Left renal pelvis (tissue), 4 donors: Measurements from ENCODE around the gene FBXO38. TPM values are rescaled to one million over a fixed set of nuclear protein-coding genes. Genes with fewer than 3 reads are reported as not detected.
A peak's percentile ranks its signal among the peaks of the same experiment; 100 is the strongest.

ENCODE experiments used
- DNase-seq, 4 donors: peaks; one replicate each; pipeline ENCODE4 v3.0.0-alpha.2; 2013; ENCODE audit warnings: low read depth in 4 of 4, low spot score in 3 of 4
- polyA plus RNA-seq, 4 donors: library from polyadenylated mRNA; unstranded; fragments of 120-200 nt; gene quantifications; one replicate each; pipeline ENCODE4 v1.2.1, GENCODE V29; 2013; ENCODE audit not compliant: insufficient read length in 4 of 4

Gene FBXO38
- polyA plus RNA-seq, 4 donors: 36.5 to 51.8 (median 46.8) TPM

DNA sequence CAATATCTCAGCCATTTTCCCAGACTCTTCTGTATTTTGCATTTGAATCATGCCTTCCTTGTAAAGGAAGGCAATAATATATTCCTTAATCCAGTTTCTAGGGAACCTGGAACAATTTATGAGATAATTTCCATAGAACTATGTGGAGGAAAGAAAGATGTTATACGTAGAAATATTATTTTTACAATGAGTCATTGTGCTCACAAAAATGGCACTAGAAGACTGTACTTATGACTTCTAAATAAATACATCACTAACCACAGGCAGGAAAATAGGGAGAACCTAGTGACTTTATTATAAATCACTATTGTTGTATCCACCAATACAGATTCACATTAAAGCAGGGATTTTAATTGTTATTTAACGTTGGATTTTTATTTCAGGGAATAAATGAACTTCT is 87.6 kb downstream of the FBXO38 start:
- no peak for DNase-seq

DNA sequence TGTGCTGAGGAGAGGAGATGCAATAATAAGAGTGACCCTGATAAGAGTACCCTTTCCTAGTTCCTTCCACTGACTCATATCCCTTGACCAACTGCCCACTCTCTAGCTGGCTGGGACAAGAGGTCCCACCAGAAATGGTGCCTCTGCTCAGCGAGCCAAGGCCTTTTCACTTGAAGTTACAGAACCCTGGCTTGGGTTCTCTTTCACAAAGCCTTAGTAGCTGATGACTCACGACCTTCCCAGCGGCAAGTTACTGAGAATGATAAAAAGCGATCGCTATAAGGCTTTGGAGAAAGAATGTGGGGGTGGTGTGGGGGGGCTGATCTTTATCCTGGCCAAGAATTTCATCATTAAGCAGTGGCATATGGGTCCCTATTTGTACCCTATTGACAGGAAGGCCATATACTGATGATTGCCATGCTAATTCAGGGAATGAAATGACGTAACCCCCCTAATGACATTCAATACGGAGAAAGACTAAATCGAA is 90.3 kb downstream of the FBXO38 start:
- no peak for DNase-seq

DNA sequence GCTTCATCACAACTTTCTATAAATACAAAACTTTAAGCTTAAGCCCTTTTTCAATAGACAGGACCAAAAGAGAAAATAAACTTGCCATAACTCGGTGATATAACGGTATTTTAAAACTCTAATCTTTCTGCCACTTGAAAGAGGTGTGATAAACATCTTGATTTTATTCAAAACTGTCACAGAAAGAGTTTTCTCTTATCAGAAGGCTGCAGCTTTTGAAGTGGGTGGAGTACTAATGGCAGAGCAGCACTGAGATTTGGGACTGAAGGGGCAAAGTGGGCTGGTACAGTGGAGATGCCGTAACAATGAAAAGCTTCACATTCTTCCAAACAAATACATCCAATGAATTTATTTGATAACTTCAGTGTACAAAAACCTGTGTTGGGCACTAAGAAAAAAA is 92.5 kb downstream of the FBXO38 start:
- no peak for DNase-seq

DNA sequence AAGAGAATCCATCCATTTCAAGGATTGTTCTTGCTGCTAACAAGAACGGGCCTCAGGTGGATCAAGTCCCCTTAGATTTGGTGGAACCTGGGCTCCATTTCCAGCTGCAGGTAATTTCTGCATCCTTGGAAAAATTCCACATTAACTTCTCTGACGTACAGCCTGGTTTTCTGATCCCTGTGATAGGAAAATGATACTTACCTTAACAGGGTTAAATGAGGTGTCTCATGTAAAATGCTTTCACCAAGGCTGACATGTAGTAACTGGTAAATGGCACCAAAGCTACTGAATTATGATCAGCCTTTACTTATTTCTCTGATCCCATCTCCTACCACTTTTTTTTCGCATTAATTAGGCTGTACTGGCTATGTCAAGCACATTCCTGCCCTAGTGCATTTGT is 93.7 kb downstream of the FBXO38 start:
- no peak for DNase-seq

DNA sequence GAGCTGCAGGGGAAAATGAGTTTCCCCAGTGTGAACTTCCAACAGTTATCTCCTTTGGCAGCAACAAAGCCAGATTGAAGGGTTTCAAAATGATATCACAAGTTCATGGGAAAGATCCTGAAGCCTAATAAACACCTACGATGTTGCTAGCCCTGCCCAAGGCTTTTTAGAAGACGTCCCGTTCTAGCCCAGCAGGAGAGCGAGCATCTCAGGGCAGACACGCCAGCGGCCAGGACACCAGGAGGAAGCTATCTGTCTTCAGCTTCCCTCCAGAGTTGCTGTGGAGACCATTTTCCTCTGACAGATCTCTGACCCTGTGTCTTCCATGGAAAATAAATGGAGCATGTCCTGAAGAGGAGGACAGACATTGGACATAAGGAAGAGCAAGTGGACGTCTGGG is 98.4 kb downstream of the FBXO38 start:
- no peak for DNase-seq

DNA sequence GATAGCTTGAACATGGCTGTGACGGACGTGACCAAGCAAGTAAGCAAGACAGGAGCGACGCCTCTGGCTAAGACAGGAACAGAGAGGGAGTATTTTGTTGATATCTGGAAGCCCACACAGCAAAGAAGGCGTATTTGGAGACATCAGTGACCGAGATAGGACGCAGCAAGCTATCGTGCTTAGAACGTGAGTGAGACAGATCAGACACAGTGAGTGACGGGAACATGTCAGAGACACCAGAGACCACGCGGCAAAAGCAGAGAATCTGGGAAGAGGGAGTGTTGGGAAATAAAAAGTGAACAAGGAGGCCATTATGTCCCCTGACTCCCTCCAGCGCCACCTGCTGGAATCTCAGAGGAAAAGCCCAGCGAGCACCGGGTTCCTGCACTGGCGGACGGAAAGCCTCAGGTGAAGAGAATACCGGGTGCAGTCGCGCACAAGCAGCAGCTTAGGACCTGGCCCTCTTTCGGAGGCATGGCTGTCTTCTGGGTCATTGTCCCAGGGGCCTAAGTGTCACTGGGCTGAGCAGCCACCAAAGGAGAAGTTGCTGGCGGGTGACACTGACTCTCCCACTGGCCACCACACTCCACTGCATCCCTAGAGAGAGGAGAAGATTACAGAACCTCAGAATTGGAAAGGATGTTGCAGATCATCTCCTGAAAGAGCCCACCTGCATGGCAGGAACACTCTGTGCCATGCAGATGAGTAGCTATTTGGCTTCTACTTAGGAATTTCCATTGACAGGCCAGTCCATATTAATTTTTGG is 99.1 kb downstream of the FBXO38 start:
- DNase-seq: peak in 1 of 4 donors; percentile 4

DNA sequence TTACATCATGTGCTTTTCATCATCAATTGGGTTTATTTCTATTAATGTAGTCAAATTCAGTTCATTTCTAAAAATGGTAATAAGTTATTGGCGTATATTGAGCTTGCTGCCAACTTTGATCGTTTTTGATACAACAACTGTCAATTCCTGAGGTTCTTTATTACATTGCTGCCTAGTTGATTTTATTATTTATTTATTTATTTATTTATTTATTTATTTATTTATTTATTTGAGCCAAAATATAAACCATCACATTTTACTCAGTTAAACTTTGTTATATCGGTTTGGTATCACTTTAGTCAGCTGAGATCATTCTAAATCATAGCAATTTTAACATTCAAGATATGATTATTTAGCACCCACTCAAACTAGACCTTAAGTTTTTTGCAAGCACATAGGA is 100.0 kb downstream of the FBXO38 start:
- DNase-seq: no peak

DNA sequence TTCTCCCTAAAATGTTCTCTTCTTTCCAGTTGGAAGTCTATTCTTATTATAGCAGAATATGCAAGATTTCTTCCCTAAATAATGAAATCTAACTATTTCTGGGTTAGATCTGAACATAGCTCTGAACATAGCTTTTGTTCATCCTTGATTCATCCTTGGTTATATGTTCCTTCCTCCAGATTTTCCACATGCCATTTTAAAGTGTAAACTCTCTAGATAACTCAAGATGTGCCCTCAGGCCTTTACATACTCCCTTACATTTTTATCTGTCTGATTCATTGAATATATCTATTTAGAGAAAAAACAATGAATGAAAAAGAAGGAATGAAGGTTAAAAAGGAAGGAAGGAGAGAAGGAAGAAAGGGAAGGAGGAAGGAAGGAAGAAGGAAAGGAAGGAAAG is 100.9 kb downstream of the FBXO38 start:
- DNase-seq: no peak

DNA sequence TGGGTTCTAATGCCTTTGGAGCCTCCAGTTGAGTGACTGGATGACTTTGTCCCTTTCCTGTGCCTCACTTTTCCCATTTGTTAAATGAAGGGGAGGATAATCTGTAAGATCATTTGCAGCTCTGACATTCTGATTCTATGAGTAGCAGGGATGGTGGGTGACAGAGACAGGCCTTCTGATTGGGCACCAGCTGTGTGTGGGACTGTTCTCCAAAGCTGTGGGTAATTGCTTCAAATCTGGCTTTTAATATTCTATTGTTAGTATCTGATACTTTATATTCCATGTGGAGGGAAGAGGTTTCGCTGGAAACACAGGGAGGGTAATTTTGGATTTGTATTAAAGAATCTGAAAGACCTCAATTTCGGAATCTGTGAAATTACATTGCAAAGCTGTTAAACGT is 102.7 kb downstream of the FBXO38 start:
- DNase-seq: no peak

DNA sequence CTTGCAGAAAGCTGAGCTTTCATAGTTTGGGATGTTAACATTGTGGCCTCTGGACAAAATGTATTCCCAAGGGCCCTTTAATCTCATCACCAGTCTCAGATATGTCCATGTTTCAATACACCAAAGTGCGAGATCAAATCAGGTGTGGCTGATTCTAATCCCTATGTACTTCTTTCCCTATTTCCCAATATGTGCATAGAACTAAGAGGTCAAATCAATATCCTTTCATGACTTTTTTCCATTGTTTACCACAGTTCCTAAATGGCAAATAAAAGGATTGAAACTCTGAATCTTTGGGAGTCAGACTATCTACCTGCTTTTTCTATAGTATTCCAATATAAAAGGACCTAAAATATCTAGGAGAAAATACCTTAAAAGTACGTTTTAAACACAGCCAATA is 105.0 kb downstream of the FBXO38 start:
- no peak for DNase-seq

DNA sequence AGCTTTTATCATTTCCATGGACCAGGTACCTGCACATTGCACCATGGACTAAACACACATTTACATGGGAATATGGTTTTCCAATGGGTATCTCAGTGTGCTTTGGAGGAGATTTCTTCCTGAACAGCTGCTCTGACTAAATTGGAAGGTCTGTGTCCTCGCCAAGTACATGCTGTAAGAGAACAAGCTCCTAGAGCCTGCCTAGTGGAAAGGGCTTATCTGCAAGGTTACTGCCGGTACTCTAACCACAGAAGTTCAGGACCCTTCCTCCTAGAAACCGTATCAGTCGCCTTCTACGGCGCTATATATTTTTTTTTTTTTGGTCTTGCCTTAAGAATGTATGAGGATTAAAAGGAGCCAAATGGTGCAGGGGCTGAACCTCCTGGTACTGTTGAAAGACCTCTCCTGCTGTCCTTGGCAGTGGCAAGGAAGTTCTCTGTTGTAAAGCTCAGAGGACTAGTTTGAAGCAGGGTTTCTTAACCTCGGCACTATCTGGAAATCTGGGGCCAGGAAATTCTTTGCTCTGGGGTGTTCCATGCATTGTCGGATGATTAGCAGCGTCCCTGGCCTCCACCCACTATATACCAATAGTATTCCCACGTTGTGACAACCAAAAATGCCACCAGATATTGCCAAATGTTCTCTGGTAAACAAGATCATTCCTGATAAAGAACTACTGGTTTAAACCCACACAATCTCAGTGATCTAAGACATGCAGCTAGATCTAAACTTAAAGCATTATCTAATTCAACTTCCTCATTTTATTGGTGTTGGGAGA is 107.4 kb downstream of the FBXO38 start:
- no peak for DNase-seq

DNA sequence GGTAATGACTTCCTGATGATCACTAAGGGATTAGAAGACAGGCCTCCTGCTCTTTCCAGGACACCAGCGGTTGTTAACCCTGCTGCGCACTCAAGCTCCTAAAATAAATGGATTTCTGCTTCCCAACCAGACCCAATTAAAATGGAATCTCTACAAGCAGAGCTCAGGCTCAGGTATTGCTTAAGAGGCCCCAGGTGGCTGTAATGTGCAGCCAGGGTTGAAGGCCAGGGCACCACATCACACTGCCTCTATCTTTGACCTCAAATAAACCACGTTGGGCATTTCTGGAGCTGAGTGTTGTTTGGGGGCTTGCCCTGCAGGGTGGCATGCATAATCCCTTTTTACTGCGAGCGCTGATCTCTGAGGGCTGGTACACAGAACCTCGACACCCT is 108.0 kb downstream of the FBXO38 start:
- DNase-seq: no peak

DNA sequence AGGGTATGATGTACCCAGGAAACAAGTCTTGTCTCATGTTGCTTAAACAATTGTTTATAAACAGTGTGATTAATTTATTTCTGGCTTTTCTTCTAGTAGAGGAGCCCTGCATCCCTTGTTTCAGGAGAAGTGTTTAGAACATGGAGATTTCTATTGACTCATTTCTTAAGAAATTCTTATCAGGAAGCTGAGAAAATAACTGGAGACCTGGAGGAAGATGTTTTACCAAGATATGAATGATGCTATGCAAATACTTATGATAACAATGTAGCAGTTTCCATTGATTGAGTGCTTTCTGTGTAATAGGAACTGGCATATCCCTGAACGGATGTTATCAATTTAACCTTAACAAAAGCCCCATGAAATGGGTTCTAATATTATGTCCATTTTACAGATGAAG is 108.6 kb downstream of the FBXO38 start:
- no peak for DNase-seq

Other genes starting within 250 kb of the FBXO38 start
- gene SPINK14, start 215.4 kb upstream of the FBXO38 start, polyA plus RNA-seq: not detected
- not detected for gene SPINK6, start 180.9 kb upstream of the FBXO38 start, polyA plus RNA-seq
- gene MARCOL, start 145.4 kb upstream of the FBXO38 start, polyA plus RNA-seq: not detected
- gene SPINK13, start 115.2 kb upstream of the FBXO38 start, polyA plus RNA-seq: under 1 TPM; 0.23 to 0.78 (median 0.40) TPM
- gene SPINK7, start 71.5 kb upstream of the FBXO38 start, polyA plus RNA-seq: 1 to 10 TPM in 1 of 4 donors, under 1 TPM in 1, not detected in 2; 0.19 to 1.1 TPM
- under 1 TPM in 3 of 4 donors, not detected in 1; 0.27 to 0.53 (median 0.30) TPM for gene SPINK9, start 48.4 kb upstream of the FBXO38 start, polyA plus RNA-seq